ENCODE results near the gene HIPK4.

GRCh38 chr19:40348125-40348913 lies 41.7 kb downstream of the HIPK4 start, which contains the start of the genes C19orf47 and PLD3:
- TF ChIP-seq, protein P1, sequence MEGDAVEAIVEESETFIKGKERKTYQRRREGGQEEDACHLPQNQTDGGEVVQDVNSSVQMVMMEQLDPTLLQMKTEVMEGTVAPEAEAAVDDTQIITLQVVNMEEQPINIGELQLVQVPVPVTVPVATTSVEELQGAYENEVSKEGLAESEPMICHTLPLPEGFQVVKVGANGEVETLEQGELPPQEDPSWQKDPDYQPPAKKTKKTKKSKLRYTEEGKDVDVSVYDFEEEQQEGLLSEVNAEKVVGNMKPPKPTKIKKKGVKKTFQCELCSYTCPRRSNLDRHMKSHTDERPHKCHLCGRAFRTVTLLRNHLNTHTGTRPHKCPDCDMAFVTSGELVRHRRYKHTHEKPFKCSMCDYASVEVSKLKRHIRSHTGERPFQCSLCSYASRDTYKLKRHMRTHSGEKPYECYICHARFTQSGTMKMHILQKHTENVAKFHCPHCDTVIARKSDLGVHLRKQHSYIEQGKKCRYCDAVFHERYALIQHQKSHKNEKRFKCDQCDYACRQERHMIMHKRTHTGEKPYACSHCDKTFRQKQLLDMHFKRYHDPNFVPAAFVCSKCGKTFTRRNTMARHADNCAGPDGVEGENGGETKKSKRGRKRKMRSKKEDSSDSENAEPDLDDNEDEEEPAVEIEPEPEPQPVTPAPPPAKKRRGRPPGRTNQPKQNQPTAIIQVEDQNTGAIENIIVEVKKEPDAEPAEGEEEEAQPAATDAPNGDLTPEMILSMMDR (IDR thresholded peaks at IDR 0.05): peak in 2 of 3 experiments; percentile 17 to 27
- peak; percentile 97 to 99 for TF ChIP-seq POLR2AphosphoS5 (IDR thresholded peaks at IDR 0.05; ENCODE audit: insufficient read depth in 1 of 2, low read depth in 1 of 2)

Measured in vagina (tissue), 2 donors.